Fibroblast of the aortic adventitia (primary cell): ENCODE results near the gene GRK4. TPM values are rescaled to one million over a fixed set of nuclear protein-coding genes. Genes with fewer than 3 reads are reported as not detected.

Source experiments
- DNase-seq: peaks from one replicate; pipeline ENCODE4 v3.0.0-alpha.2; 2010; ENCODE audit warnings: low read depth
- H3K4me3 ChIP-seq: 2 replicates; pipeline ENCODE4 v1.5.1; 2011; ENCODE audit warnings: low read depth, mild to moderate bottlenecking, control low read depth, low read length, moderate library complexity
- total RNA-seq: library from RNA; depleted of rRNA; stranded (reverse); fragments of >200 nt; gene quantifications from 2 replicates; pipeline ENCODE4 v1.2.3, GENCODE V29; 2012; ENCODE audit warnings: low replicate concordance
- TF ChIP-seq, protein P1 (sequence below): IDR thresholded peaks from 2 replicates; pipeline ENCODE4 v1.5.1; 2011; ENCODE audit warnings: mild to moderate bottlenecking, low read length, control low read depth, inconsistent platforms; ENCODE audit not compliant: insufficient read depth

The GRK4 gene
- total RNA-seq, 1 donor: 8.6 TPM

DNA sequence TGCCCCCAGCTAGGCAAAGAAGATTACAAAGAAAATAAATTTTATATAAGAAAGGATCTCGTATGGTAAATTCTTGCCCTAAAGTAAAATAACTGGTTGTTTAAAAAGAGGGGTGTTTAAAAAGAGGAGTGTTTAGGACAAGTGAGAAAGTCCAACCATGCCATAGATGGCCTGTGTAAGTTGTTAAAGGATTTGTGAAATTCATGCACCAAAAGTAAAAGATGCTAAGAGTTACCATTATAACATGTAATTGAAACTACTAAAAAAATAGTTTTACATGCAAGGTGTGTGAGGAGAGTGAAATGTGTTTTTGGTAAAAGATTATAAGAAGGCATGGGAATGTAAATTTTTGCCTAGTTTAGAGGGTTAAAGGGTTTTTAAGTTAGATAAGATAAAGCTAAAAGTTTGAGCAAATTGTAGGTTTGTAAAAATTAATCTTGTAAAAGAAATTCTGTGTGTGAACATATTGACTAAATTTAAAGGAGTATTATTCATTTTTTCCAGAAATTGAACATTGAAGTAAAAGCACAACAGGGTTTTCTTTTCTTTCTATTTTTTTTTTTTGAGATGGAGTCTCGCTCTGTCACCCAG lies 90.9 kb downstream of the GRK4 start:
- no peak for DNase-seq
- TF ChIP-seq, protein P1, sequence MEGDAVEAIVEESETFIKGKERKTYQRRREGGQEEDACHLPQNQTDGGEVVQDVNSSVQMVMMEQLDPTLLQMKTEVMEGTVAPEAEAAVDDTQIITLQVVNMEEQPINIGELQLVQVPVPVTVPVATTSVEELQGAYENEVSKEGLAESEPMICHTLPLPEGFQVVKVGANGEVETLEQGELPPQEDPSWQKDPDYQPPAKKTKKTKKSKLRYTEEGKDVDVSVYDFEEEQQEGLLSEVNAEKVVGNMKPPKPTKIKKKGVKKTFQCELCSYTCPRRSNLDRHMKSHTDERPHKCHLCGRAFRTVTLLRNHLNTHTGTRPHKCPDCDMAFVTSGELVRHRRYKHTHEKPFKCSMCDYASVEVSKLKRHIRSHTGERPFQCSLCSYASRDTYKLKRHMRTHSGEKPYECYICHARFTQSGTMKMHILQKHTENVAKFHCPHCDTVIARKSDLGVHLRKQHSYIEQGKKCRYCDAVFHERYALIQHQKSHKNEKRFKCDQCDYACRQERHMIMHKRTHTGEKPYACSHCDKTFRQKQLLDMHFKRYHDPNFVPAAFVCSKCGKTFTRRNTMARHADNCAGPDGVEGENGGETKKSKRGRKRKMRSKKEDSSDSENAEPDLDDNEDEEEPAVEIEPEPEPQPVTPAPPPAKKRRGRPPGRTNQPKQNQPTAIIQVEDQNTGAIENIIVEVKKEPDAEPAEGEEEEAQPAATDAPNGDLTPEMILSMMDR: no peak

DNA sequence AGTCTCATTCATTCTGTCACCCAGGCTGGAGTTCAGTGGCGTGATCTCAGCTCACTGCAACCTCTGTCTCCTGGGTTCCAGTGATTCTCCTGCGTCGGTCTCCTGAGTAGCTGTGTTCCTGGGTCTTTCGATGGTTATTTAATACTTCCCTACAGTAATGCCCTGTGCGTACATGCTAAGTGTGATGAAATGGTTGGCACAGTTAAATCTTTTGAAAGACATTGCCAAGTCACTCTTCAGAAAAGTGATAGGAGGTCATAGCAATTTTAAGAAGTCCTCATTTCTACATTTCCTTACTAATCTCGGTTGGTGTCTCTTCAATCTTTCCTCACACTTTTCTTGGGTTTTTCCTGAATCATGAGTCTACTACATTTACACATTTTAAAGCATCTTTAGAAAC lies 96.6 kb downstream of the GRK4 start:
- TF ChIP-seq, protein P1: no peak

More for the DNA sequence above, 90.9 kb downstream of the GRK4 start:
- no peak overlapping the region for H3K4me3 ChIP-seq

DNA sequence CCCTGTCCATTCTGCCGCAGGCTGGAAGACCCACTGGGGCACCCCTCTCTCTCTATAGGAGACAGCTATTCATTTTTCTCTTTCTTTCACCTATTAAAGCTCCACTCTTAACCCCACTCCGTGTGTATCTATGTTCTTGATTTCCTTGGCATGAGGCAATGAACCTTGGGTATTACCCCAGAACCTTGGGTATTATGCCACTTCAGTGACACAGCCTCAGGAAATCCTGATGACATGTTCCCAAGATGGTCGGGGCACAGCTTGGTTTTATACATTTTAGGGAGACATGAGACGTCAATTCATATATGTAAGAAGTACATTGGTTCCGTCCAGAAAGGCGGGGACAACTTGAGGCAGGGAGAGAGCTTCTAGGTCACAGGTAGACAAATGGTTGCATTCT lies 97.6 kb downstream of the GRK4 start:
- no peak for DNase-seq
- no peak overlapping the region for H3K4me3 ChIP-seq
- TF ChIP-seq, protein P1: no peak

More for the DNA sequence above, 96.6 kb downstream of the GRK4 start:
- no peak overlapping the region for H3K4me3 ChIP-seq
- DNase-seq: no peak

DNA sequence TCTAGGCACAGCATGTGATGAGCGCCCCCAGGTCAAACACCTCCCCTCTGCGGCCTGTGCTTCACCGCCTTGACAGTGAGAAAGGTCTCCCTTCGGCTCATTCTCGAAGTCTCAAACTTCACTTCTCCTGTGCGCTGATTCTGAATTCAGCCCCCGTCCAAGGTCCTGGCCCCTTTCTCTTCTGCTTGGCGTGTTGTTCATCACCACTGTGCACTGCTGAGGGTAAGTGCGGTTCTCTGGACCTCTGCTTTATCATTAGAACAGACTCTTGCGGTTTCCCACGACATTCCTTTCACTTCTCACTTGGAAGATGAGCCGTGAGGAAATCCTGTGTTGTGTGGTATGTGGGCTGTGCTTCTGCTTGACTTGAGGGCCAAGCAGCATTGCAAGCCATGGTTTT lies 99.1 kb downstream of the GRK4 start:
- no peak overlapping the region for H3K4me3 ChIP-seq
- TF ChIP-seq, protein P1: no peak
- peak; percentile 37 for DNase-seq

DNA sequence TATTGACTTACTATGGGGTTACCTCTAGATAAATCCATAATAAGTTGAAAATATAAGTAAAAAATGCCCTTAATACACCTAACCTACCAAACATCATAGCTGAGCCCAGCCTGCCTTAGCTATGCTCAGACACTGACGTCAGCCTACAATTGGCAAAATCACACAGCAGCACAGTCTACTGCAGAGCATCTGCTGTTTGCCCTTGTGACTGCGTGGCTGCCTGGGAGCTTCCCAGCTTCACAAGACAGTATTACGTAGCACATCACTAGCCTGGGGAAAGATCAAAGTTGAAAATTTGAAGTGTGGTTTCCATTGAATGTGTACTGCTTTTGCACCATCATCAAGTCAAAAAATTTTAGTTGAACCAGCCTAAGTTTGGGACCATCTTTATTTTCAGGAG lies 102.2 kb downstream of the GRK4 start:
- TF ChIP-seq, protein P1: no peak
- H3K4me3 ChIP-seq: no peak overlapping the region
- no peak for DNase-seq

DNA sequence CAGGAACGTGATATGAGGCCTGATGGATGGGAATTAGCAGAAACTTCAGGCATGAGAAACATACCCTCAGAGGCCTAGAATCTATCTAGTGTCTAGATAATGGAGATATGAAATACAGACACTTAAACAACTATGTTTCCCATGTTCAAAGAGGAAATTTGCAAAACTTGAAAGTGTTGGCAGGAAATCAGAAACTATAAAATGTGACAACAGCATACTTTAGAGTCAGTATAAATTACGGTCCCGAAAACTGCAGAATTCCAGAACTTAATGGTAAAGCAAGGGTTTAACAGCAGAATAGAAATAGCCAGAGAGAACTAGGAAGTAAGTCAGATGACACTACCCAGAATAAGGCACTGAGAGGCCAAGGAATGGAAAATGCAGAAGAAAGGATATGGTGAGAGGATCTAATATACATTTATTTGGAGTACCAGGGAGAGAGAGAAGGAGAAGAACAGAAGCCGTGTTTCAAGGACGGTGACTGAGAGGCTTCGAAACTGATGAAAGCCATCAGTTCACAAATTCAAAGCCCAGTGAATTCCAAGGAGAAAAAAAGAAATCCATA lies 103.5 kb downstream of the GRK4 start:
- DNase-seq: no peak
- no peak overlapping the region for H3K4me3 ChIP-seq
- TF ChIP-seq, protein P1: no peak
